ENCODE results near the gene TENT5C. TPM values are rescaled to one million over a fixed set of nuclear protein-coding genes. Genes with fewer than 3 reads are reported as not detected.

Gene TENT5C
- total and polyA plus RNA-seq, 2 of the 13 experiments (the other 11 are each of a cell fraction or from before 2014, with no cell fraction given): 0.02 to 0.38 TPM

DNA sequence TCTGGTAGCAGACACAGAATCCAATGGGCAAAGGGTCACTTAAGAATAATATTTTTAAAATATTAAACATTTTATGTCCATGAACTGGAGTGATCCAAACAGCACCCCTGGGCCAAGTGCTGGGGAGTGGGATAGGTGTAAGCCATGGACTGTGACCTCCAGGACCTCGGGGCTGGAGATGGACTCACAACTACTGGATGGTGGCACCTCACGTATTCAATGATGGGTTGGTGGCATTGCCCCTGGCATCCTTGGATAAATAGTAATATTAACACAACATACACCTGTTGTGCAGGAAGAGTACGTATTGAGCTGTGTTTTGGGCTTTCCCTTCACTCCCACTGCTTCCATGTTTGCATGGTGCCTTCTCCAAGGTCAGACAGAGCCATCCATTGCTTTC is 39.3 kb upstream of the TENT5C start (continued):
- TF ChIP-seq, protein P1, sequence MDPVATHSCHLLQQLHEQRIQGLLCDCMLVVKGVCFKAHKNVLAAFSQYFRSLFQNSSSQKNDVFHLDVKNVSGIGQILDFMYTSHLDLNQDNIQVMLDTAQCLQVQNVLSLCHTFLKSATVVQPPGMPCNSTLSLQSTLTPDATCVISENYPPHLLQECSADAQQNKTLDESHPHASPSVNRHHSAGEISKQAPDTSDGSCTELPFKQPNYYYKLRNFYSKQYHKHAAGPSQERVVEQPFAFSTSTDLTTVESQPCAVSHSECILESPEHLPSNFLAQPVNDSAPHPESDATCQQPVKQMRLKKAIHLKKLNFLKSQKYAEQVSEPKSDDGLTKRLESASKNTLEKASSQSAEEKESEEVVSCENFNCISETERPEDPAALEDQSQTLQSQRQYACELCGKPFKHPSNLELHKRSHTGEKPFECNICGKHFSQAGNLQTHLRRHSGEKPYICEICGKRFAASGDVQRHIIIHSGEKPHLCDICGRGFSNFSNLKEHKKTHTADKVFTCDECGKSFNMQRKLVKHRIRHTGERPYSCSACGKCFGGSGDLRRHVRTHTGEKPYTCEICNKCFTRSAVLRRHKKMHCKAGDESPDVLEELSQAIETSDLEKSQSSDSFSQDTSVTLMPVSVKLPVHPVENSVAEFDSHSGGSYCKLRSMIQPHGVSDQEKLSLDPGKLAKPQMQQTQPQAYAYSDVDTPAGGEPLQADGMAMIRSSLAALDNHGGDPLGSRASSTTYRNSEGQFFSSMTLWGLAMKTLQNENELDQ (CRISPR knock-in tag; IDR thresholded peaks at IDR 0.05; ENCODE audit: borderline replicate concordance): no peak
- TF ChIP-seq ZNF652 (CRISPR knock-in tag; IDR thresholded peaks at IDR 0.05; ENCODE audit: borderline replicate concordance, low read depth): no peak
- TF ChIP-seq AGO2 (optimal IDR thresholded peaks at IDR 0.05; ENCODE audit: low read depth, low read length): no peak

DNA sequence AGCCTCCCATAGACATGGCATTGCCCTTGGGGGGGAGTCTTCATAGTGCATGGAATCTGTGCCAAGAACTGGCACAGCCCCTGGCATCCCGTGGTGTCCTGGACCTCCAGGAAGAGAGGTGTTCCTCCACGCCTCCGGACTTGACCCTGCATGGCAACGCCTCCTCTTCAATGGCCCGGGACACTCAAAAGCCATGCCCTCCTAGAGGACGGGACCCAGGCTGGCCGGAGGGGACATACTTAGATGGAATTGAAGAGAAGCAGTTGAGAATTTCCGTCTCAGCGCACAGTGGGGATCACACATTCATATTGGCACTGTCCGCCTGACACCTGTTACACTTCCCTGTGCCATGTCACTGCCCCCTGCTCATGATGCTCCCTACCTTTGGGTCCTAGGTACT is 38.4 kb upstream of the TENT5C start:
- no peak for TF ChIP-seq HOXD1 (CRISPR knock-in tag; IDR thresholded peaks at IDR 0.05)
- TF ChIP-seq POLR2A (IDR thresholded peaks at IDR 0.05; ENCODE audit: insufficient read depth in 1 of 2, low read depth in 2 of 2, low read length in 2 of 2): no peak
- TF ChIP-seq ZMYM3 (CRISPR knock-in tag; IDR thresholded peaks at IDR 0.05): no peak
- TF ChIP-seq DNMT1 (CRISPR knock-in tag; IDR thresholded peaks at IDR 0.05): no peak
- TF ChIP-seq, protein P2, sequence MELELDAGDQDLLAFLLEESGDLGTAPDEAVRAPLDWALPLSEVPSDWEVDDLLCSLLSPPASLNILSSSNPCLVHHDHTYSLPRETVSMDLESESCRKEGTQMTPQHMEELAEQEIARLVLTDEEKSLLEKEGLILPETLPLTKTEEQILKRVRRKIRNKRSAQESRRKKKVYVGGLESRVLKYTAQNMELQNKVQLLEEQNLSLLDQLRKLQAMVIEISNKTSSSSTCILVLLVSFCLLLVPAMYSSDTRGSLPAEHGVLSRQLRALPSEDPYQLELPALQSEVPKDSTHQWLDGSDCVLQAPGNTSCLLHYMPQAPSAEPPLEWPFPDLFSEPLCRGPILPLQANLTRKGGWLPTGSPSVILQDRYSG (CRISPR knock-in tag; IDR thresholded peaks at IDR 0.05): no peak
- TF ChIP-seq, protein P3, sequence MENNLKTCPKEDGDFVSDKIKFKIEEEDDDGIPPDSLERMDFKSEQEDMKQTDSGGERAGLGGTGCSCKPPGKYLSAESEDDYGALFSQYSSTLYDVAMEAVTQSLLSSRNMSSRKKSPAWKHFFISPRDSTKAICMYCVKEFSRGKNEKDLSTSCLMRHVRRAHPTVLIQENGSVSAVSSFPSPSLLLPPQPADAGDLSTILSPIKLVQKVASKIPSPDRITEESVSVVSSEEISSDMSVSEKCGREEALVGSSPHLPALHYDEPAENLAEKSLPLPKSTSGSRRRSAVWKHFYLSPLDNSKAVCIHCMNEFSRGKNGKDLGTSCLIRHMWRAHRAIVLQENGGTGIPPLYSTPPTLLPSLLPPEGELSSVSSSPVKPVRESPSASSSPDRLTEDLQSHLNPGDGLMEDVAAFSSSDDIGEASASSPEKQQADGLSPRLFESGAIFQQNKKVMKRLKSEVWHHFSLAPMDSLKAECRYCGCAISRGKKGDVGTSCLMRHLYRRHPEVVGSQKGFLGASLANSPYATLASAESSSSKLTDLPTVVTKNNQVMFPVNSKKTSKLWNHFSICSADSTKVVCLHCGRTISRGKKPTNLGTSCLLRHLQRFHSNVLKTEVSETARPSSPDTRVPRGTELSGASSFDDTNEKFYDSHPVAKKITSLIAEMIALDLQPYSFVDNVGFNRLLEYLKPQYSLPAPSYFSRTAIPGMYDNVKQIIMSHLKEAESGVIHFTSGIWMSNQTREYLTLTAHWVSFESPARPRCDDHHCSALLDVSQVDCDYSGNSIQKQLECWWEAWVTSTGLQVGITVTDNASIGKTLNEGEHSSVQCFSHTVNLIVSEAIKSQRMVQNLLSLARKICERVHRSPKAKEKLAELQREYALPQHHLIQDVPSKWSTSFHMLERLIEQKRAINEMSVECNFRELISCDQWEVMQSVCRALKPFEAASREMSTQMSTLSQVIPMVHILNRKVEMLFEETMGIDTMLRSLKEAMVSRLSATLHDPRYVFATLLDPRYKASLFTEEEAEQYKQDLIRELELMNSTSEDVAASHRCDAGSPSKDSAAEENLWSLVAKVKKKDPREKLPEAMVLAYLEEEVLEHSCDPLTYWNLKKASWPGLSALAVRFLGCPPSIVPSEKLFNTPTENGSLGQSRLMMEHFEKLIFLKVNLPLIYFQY (CRISPR knock-in tag; IDR thresholded peaks at IDR 0.05; ENCODE audit: borderline replicate concordance): no peak
- TF ChIP-seq, protein P4, sequence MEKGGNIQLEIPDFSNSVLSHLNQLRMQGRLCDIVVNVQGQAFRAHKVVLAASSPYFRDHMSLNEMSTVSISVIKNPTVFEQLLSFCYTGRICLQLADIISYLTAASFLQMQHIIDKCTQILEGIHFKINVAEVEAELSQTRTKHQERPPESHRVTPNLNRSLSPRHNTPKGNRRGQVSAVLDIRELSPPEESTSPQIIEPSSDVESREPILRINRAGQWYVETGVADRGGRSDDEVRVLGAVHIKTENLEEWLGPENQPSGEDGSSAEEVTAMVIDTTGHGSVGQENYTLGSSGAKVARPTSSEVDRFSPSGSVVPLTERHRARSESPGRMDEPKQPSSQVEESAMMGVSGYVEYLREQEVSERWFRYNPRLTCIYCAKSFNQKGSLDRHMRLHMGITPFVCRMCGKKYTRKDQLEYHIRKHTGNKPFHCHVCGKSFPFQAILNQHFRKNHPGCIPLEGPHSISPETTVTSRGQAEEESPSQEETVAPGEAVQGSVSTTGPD (CRISPR knock-in tag; IDR thresholded peaks at IDR 0.05): no peak
- TF ChIP-seq, protein P5, sequence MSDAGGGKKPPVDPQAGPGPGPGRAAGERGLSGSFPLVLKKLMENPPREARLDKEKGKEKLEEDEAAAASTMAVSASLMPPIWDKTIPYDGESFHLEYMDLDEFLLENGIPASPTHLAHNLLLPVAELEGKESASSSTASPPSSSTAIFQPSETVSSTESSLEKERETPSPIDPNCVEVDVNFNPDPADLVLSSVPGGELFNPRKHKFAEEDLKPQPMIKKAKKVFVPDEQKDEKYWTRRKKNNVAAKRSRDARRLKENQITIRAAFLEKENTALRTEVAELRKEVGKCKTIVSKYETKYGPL (CRISPR knock-in tag; IDR thresholded peaks at IDR 0.05): no peak
- TF ChIP-seq SP5 (CRISPR knock-in tag; IDR thresholded peaks at IDR 0.05; ENCODE audit: borderline replicate concordance, low read depth): no peak
- TF ChIP-seq ZNF543 (CRISPR knock-in tag; IDR thresholded peaks at IDR 0.05): no peak
- no peak for TF ChIP-seq ZNF557 (CRISPR knock-in tag; IDR thresholded peaks at IDR 0.05)
- TF ChIP-seq ZEB1 (IDR thresholded peaks at IDR 0.05; ENCODE audit: insufficient replicate concordance, low read depth): no peak
- no peak overlapping the region for H3K4me2 ChIP-seq (ENCODE audit: low read depth, low read length)
- no peak for ATAC-seq
- no peak overlapping the region for H2AFZ ChIP-seq (ENCODE audit: low read length)
- FAIRE-seq: no peak
- intact Hi-C loops (cut with micrococcal nuclease; ENCODE audit: unreplicated experiment) (no loop called here), in situ Hi-C loops (cut with HindIII; ENCODE audit: extremely low pct_ligation_motif_present, low pct_unique_long_range_greater_than_20kb) (no loop called here)
- POLR2A ChIA-PET: no interaction called here
- no peaks in the 10 kb centered on the region for H3K36me3 ChIP-seq (replicated peaks in 1 of 2; ENCODE audit: control insufficient read depth in 1 of 2, insufficient read depth in 2 of 2, low read length in 2 of 2)
- H3K9ac ChIP-seq (ENCODE audit: insufficient read depth, low read depth, low read length): no peak overlapping the region
- no peaks in the 10 kb centered on the region for H3K27me3 ChIP-seq (ENCODE audit: control insufficient read depth in 1 of 2, insufficient read depth in 2 of 2, low read length in 2 of 2)
- WGBS (ENCODE audit: low lambda C conversion rate): no CpG with 5 or more reads among the region's 10 CpGs
- no TSS peak for BruUV-seq (replicated peaks)
- no peak overlapping the region for H3K4me3 ChIP-seq (replicated peaks in 1 of 3; ENCODE audit: insufficient read depth in 1 of 3, low read depth in 2 of 3, low read length in 3 of 3)
- no peaks in the 10 kb centered on the region for H3K79me2 ChIP-seq (ENCODE audit: insufficient read depth, low read length)
- no peak for DNase-seq (ENCODE audit: low spot score)
- H3K9me3 ChIP-seq (ENCODE audit: low read length): no peaks in the 10 kb centered on the region
- no peak overlapping the region for H3K27ac ChIP-seq (ENCODE audit: extremely low read length, insufficient read depth, low read length)
- H3K4me1 ChIP-seq (ENCODE audit: insufficient read depth, low read length): peaks cover 11% of the 10 kb centered on the region
- CTCF ChIA-PET (ENCODE audit: low intra/inter-chr PET ratio, low total read pairs): no interaction called here
- no peaks in the 10 kb centered on the region for H4K20me1 ChIP-seq (ENCODE audit: insufficient read depth, low read length)

All from HepG2 (cell line).